Tibial nerve (tissue), 4 donors: ENCODE measurements around the gene LLPH.

Source experiments
- CTCF ChIP-seq, 5 experiments: fragments of 200-600 bp in 3 of 5; fragments of 450-650 bp in 2 of 5; sonication (generic) in 3 of 5; IDR thresholded peaks; one replicate each; pipeline ENCODE4 v1.5.1; 2016 to 2019; ENCODE audit warnings: antibody characterized with exemption in 5 of 5, mild to moderate bottlenecking in 3 of 5, moderate library complexity in 2 of 5
- EP300 ChIP-seq, 2 donors: sonication (generic); formaldehyde crosslinking; IDR thresholded peaks; one replicate each; pipeline ENCODE4 v1.6.1; 2017; ENCODE audit warnings: antibody characterized with exemption in 2 of 2, mild to moderate bottlenecking in 1 of 2
- POLR2A ChIP-seq, 2 donors: fragments of 450-650 bp; IDR thresholded peaks; one replicate each; pipeline ENCODE4 v1.6.1; 2017; ENCODE audit warnings: antibody characterized with exemption in 2 of 2, mild to moderate bottlenecking in 2 of 2, moderate library complexity in 2 of 2

- TF ChIP-seq POLR2A (IDR thresholded peaks at IDR 0.05), result no peak
- TF ChIP-seq EP300 (IDR thresholded peaks at IDR 0.05), result no peak
- TF ChIP-seq CTCF (IDR thresholded peaks at IDR 0.05), result no peak
Measured at GRCh38 chr12:66156654-66157053, 26.1 kb upstream of the LLPH start.
